GM18858 (cell line): ENCODE measurements around the gene FLYWCH1.

ENCODE experiments used
- ATAC-seq: cut with Tn5 transposase; IDR thresholded peaks from one replicate; pipeline ENCODE4 v1.9.1; 2021; ENCODE audit not compliant: unreplicated experiment

Gene FLYWCH1

DNA sequence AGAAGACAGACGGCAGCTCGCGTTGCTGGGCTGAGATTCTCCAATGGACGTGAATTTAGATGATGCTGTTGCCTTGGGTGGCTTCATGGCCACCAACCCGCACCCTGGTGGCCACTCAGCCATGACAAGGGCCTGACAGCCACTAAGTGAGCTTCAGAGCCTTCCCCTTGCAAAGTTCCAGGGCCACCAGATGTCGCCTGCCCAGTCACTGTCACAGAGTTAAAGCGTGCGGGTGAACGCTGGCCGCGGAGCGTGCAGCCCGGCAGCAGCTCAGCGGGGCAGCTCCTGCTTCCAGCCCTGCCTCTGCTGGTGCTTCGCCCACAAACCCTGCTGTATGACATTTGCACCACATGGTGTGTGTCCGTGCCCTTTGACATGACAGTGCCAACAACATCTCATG is 39.0 kb downstream of the FLYWCH1 start:
- no peak for ATAC-seq

- no peak for ATAC-seq
Measured at GRCh38 chr16:2952679-2953078, 40.9 kb downstream of the FLYWCH1 start.

GRCh38 chr16:2953706-2954627 is 42.2 kb downstream of the FLYWCH1 start:
- ATAC-seq, result no peak

- ATAC-seq, result no peak
Measured at GRCh38 chr16:2954656-2955381, 43.1 kb downstream of the FLYWCH1 start.

- ATAC-seq, result no peak
Measured at GRCh38 chr16:2955438-2955778, 43.7 kb downstream of the FLYWCH1 start.

- ATAC-seq, result no peak
Measured at GRCh38 chr16:2955779-2956578, 44.2 kb downstream of the FLYWCH1 start.

DNA sequence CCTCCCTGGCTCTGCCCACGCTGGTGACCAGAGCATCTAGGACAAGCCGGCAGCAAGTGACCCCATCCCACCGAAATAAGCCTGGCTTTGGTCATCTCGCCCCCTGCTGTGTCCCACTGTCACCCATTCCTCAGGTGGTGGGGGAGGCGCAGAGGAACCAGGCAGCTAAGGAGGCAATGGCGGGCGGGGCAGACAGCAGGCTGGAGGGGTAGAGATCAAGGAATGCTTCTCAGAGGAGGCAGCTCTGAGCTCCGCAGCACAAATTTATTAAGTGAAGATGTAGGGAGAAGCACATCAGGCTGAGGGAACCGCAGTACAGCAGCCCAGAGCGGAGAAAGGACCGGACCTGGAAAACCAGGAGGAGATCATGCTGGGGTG is 44.8 kb downstream of the FLYWCH1 start:
- ATAC-seq, result no peak

DNA sequence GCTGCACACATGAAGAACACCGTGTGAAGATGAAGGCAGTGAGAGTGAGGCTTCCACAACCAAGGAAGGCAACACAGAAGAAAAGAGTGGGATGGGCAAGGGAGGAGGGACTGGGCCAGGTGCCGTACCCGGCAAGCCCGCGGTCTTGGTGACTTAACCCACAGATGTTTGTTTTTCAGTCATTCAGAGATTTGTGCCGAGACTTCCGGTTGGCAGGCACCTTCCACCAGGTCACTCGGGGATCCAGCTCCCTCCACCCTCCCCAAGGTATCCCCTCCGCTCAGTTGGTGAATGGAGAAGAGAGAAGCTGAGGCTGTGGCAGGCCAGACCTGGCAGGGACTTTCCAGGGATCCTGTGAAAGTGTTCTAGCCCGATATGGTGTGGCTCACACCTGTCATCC is 47.5 kb downstream of the FLYWCH1 start:
- ATAC-seq, result no peak

- no peak for ATAC-seq
Measured at GRCh38 chr16:2960183-2961010, 48.7 kb downstream of the FLYWCH1 start.

DNA sequence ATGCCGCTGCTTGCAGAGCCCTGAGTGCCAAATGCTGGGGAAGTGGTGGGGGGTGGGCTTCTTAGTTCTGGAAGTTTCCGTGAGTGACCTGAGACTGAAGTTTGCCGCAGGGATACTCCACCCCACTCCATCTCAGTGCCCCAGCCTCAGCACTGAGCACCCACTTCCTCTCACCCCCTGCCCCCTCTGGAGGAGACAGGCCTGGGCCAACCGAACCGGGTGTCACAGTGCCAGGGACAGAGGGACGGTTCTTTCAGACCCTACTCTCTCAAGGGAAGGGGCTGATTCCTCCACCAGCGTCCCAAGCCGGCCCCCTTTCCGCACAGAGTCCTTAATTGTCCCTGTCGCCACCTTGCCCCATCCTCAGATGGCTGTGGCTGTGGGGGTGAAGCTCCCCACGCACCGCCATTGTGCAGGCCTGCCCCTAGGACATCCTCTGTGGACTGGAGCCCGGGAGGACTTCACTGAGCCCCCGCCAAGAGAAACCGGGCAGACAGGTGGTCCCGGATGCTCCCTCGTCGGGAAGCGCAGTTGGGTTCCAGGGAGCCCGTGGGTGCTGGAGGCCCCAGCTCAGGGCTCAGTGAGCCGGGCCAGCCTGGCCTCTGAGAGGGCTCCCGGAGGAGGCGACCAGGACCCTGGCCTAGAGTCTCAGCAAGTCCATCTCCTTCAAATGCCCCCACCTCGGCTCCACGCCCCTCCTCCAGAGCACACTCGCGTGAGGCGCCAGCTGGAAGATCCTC is 50.8 kb downstream of the FLYWCH1 start:
- ATAC-seq, result no peak

- ATAC-seq, result no peak
Measured at GRCh38 chr16:2963074-2963722, 51.5 kb downstream of the FLYWCH1 start.

DNA sequence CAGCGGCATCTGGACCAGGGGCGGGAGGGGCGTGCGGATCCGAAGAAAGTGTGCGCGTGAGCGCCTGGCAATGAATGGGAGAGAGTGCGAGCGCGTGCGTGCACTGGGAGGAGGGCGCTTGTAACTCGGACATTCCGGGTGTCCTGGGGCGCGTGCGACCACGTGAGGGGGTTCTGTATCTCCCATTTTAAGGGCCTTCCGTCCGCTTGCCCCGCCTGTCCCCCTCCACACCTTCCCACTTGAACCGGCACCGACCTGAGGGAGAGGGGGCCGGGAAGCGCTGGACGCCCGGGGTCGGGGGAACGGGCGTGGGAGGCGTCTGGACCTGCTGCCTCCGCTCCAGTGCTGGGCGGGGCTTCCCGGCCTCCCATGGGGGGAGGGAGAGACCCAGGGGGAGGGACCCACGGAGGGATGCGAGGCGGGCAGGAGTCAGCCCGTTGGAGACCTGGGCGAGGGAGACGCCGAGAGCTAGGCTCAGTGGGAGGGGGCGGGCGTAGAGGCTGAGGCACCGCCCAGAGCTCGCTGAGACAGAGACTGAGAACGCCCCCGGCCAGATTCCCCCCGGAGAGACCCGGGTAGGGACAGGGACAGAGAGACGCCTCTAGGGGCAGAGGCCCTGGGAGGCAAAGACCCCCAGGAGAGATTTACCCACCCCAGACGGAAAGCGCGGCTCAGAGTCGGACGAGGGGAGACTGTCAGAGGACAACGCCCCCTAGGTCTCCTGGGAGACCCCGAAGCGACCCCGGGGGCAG is 52.2 kb downstream of the FLYWCH1 start, which contains the start of gene KREMEN2:
Gene KREMEN2, plus strand, starts transcription at position 553 of the 752 bp plus-strand sequence. CDS start 246 bp downstream, outside the sequence.
- ATAC-seq, result no peak

DNA sequence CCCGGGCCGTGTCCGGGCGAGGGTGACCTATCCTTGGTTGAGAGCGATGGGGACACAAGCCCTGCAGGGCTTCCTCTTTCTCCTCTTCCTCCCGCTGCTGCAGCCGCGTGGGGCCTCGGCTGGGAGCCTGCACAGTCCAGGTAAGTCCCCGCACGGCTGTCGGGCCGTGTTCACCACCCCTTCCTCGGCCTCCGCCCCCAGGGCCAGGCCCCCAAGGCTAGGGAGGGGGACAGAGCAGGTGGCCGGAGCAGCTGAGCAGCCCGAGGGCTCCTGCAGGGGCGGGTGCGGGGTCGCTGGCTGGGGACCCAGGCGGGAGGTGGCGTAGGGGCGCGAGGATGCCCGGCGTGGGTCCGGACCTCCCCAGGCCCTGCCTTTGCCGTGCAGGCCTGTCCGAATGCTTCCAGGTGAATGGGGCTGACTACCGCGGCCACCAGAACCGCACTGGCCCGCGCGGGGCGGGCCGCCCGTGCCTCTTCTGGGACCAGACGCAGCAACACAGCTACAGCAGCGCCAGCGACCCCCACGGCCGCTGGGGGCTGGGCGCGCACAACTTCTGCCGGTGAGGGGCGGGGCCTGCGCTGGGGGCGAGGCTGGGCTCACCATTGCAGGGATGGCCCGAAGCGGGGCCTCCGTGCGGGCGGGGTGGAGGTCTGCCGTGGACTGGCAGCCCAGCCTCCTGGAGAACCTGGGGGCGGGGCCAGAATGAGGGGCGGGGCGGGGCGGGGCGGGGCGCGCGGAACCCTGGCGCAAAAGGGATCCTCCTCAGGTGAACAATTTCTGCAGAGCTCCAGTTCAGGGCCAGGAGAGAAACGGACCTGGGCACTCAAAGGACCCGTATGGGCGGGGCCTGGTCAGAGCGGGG is 53.0 kb downstream of the FLYWCH1 start:
- no peak for ATAC-seq

DNA sequence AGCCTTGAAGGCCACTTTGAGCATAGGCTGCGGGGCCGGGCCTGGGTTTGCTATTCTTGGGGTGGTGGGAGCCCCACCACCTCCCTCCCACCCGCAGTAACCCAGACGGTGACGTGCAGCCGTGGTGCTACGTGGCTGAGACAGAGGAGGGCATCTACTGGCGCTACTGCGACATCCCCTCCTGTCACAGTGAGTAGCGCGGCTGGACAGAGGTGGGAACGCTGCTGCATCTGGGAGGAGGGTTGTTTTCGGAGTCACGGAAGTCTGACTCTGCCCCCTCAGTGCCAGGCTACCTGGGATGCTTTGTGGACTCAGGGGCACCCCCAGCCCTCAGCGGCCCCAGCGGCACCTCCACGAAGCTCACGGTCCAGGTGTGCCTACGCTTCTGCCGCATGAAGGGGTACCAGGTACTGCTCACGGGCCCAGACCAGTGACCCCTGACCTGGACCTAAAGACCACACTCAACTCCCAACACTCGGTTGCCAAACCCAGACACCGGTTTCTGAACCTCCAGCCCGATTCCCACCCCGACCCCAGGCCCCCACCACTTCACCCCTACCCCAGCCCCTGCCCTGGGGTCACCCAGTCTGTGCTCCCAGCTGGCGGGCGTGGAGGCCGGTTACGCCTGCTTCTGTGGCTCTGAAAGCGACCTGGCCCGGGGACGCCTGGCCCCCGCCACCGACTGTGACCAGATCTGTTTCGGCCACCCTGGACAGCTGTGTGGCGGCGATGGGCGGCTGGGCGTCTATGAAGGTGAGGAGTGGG is 54.5 kb downstream of the FLYWCH1 start:
- ATAC-seq, result no peak

DNA sequence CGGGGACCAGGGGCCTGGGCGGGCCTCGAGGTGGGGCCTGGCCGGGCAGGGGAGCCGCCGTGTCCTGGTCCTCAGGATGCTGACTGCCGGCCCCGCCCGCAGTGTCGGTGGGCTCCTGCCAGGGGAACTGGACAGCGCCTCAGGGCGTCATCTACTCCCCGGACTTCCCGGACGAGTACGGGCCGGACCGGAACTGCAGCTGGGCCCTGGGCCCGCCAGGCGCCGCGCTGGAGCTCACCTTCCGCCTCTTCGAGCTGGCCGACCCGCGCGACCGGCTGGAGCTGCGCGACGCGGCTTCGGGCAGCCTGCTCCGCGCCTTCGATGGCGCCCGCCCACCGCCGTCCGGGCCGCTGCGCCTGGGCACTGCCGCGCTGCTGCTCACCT is 55.1 kb downstream of the FLYWCH1 start:
- ATAC-seq, result no peak

DNA sequence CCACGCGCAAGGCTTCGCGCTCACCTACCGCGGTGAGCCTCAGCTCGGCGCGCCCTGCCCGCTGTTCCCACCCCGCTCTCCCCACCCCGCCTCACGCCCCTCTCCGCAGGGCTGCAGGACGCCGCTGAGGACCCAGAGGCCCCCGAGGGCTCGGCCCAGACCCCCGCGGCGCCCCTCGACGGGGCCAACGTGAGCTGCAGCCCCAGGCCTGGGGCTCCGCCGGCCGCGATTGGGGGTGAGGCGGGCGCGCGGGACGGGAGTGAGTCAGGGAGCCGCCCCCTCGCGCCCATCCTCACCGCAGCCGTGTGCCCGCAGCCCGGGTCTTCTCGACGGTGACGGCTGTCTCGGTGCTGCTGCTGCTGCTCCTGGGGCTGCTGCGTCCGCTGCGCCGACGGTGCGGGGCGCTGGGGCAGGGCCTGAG is 55.5 kb downstream of the FLYWCH1 start:
- no peak for ATAC-seq

GRCh38 chr16:2967721-2968161 is 56.0 kb downstream of the FLYWCH1 start:
- ATAC-seq, result no peak
